ENCODE measurements around the gene TBX15.

DNA sequence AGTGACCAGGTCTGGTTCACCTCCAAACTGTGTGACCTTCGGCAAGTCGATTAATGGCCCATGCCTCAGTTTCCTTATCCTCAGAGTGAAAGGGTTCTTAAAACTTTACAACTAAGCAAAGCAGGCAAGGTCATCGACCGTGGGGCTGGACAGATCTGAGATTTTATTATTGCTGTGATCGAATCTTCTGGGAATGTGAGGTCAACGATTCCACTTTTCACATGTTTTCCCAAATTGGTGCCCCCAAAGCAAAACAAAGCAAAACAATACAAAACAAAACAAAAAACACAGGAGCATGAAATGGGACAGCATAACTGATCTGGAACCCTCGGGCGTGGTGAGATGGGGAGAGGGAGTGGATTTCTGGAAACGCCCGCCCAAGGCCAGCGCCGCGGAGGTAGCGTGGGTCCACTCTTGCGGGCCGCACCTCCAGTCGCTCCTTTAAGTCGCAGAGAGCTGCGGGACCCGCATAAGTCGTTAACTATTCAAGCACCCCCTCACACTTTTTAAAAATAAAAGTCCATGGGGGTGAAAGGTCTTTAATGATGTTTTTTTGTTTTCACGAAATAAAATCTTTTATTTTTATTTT is 4.2 kb upstream of the TBX15 start:
- TF ChIP-seq, protein P1, sequence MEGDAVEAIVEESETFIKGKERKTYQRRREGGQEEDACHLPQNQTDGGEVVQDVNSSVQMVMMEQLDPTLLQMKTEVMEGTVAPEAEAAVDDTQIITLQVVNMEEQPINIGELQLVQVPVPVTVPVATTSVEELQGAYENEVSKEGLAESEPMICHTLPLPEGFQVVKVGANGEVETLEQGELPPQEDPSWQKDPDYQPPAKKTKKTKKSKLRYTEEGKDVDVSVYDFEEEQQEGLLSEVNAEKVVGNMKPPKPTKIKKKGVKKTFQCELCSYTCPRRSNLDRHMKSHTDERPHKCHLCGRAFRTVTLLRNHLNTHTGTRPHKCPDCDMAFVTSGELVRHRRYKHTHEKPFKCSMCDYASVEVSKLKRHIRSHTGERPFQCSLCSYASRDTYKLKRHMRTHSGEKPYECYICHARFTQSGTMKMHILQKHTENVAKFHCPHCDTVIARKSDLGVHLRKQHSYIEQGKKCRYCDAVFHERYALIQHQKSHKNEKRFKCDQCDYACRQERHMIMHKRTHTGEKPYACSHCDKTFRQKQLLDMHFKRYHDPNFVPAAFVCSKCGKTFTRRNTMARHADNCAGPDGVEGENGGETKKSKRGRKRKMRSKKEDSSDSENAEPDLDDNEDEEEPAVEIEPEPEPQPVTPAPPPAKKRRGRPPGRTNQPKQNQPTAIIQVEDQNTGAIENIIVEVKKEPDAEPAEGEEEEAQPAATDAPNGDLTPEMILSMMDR (conservative IDR thresholded peaks at IDR 0.05; ENCODE audit: low read depth, low read length) = no peak
- TF ChIP-seq EZH2 (IDR thresholded peaks at IDR 0.05; ENCODE audit: borderline replicate concordance, low read depth, low read length, poor library complexity, severe bottlenecking) = no peak

Data from A673 (cell line).